Transverse colon (tissue), 4 donors: ENCODE measurements around the gene TMEM238.

Experiments
- EP300 ChIP-seq: sonication (generic); formaldehyde crosslinking; IDR thresholded peaks from one replicate; pipeline ENCODE4 v1.6.1; 2017; ENCODE audit warnings: antibody characterized with exemption, low read depth
- POLR2AphosphoS5 ChIP-seq, 3 donors: sonication (generic); formaldehyde crosslinking; IDR thresholded peaks; one replicate each; pipeline ENCODE4 v1.6.1; 2016; ENCODE audit warnings: antibody characterized with exemption in 3 of 3
- TF ChIP-seq, protein P1 (sequence below), 5 experiments: fragments of 200-600 bp in 3 of 5; fragments of 450-650 bp in 2 of 5; sonication (generic) in 3 of 5; IDR thresholded peaks; 1 replicate in 2 of 5; 2 replicates in 3 of 5; pipeline ENCODE4 v1.5.1; 2016 to 2017; ENCODE audit warnings: antibody characterized with exemption in 5 of 5, inconsistent platforms in 3 of 5, mild to moderate bottlenecking in 2 of 5, moderate library complexity in 1 of 5

DNA sequence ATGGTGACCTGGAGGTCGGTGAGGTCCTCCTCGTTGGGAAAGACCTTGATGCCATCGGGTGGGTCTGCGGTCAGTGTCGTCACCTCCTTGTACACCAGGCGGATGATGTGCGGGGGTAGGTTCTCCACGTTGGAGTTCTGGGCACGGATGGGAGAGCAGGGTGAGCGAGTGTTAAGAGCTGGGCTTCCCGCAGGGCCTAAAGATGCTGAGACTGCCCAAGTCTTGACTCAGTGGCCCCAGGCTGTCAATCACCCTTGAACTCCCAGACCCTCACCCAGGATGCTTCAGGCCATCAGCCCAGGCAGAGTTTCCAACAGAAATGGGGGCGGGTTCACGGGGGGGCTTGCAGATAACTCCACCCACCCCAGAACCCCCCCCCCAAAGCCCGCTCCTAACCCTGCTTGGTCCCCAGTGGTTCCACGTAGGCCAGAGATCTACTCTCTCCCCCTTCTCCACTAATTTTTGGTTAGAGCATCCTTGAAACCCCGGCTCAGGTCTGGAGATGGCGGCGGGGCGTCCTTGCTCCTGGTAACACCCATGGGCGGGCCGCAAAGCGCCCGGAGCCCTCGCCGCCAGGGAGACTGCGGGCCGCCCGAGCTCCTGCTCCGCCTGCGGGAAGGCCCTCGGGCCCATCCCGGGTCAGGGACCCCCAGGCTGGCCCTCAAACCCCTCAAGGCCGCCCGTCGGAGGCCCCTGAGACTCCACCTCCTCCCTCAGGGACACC lies 22.9 kb upstream of the TMEM238 start:
- TF ChIP-seq, protein P1, sequence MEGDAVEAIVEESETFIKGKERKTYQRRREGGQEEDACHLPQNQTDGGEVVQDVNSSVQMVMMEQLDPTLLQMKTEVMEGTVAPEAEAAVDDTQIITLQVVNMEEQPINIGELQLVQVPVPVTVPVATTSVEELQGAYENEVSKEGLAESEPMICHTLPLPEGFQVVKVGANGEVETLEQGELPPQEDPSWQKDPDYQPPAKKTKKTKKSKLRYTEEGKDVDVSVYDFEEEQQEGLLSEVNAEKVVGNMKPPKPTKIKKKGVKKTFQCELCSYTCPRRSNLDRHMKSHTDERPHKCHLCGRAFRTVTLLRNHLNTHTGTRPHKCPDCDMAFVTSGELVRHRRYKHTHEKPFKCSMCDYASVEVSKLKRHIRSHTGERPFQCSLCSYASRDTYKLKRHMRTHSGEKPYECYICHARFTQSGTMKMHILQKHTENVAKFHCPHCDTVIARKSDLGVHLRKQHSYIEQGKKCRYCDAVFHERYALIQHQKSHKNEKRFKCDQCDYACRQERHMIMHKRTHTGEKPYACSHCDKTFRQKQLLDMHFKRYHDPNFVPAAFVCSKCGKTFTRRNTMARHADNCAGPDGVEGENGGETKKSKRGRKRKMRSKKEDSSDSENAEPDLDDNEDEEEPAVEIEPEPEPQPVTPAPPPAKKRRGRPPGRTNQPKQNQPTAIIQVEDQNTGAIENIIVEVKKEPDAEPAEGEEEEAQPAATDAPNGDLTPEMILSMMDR (IDR thresholded peaks at IDR 0.05), result no peak
- no peak for TF ChIP-seq POLR2AphosphoS5 (IDR thresholded peaks at IDR 0.05)
- no peak for TF ChIP-seq EP300
